Spleen (tissue), 7 donors: Measurements from ENCODE around the gene NDP.

ENCODE experiments used
- CTCF ChIP-seq, 11 experiments: fragments of 200-600 bp in 7 of 11; fragments of 450-650 bp in 4 of 11; sonication (generic) in 4 of 11; IDR thresholded peaks in 8 of 11; conservative IDR thresholded peaks in 3 of 11; 1 replicate in 7 of 11; 2 replicates in 4 of 11; pipeline versions ENCODE4 v1.4.0 to v1.8.0; 2016 to 2021; ENCODE audit warnings: antibody characterized with exemption in 11 of 11, inconsistent platforms in 4 of 11, mild to moderate bottlenecking in 1 of 11
- POLR2A ChIP-seq, 3 donors: fragments of 450-650 bp; IDR thresholded peaks; one replicate each; pipeline ENCODE4 v1.5.1; 2017; ENCODE audit warnings: antibody characterized with exemption in 3 of 3, mild to moderate bottlenecking in 1 of 3
- POLR2AphosphoS5 ChIP-seq, 3 donors: sonication (generic); formaldehyde crosslinking; IDR thresholded peaks; one replicate each; pipeline ENCODE4 v1.5.1; 2017; ENCODE audit warnings: antibody characterized with exemption in 3 of 3
- donor health status: DM: no; HTN: no; CAD: no; lungs with moderate emphysema.
- donor health status: DM: no; HTN: no; CAD: no.
- donor health status: DM: no; HTN: no; CAD: no.

- no peak for TF ChIP-seq POLR2A (IDR thresholded peaks at IDR 0.05)
- TF ChIP-seq CTCF (IDR thresholded peaks at IDR 0.05 in 8 of 11, conservative IDR thresholded peaks at IDR 0.05 in 3 of 11), result no peak
- TF ChIP-seq POLR2AphosphoS5 (IDR thresholded peaks at IDR 0.05), result no peak
These were observed 1.7 kb upstream of the NDP start for GRCh38 chrX:43974741-43975465.
